K562 (cell line): Measurements from ENCODE around the gene LAMTOR4. TPM values are rescaled to one million over a fixed set of nuclear protein-coding genes. Genes with fewer than 3 reads are reported as not detected.

Experiments
- CEBPG ChIP-seq, 3 experiments: fragments of 200-800 bp in 1 of 3; sonication (Bioruptor generic) in 1 of 3; sonication (generic) in 1 of 3; formaldehyde crosslinking in 1 of 3; IDR thresholded peaks in 2 of 3; conservative IDR thresholded peaks in 1 of 3; 2 replicates each; pipeline versions ENCODE4 v1.6.1 to v1.8.0; 2016 to 2022; ENCODE audit warnings: missing compliant biosample characterization in 2 of 3, missing genetic modification characterization in 2 of 3, mild to moderate bottlenecking in 1 of 3, missing genetic modification reagents in 1 of 3
- DMBX1 ChIP-seq: fragments of 250-450 bp; sonication (Bioruptor Pico); IDR thresholded peaks from 2 replicates; pipeline ENCODE4 v1.8.0; 2022; ENCODE audit warnings: inconsistent platforms, mild to moderate bottlenecking, moderate library complexity, borderline replicate concordance
- EP300 ChIP-seq: IDR thresholded peaks from 2 replicates; pipeline ENCODE4 v1.6.1; 2012; ENCODE audit warnings: low read length, improper control_type of control experiment
- ESRRA ChIP-seq: fragments of 450-650 bp; IDR thresholded peaks from 2 replicates; pipeline ENCODE4 v1.6.1; 2014; ENCODE audit warnings: low read depth, mild to moderate bottlenecking, moderate library complexity, borderline replicate concordance
- GATA2 ChIP-seq: sonication (generic); formaldehyde crosslinking; IDR thresholded peaks from 2 replicates; pipeline ENCODE4 v1.4.0; 2020; ENCODE audit warnings: mild to moderate bottlenecking, missing genetic modification reagents
- PURB ChIP-seq: sonication (generic); formaldehyde crosslinking; IDR thresholded peaks from 2 replicates; pipeline ENCODE4 v1.9.0; 2021; ENCODE audit warnings: low read depth, mild to moderate bottlenecking, missing genetic modification reagents
- SPI1 ChIP-seq: IDR thresholded peaks from 2 replicates; pipeline ENCODE4 v1.6.1; 2011; ENCODE audit warnings: low read depth, low read length, control low read depth, borderline replicate concordance
- ZNF444 ChIP-seq: fragments of 250-450 bp; sonication (Bioruptor Pico); IDR thresholded peaks from 2 replicates; pipeline ENCODE4 v1.4.0; 2020; ENCODE audit warnings: mild to moderate bottlenecking, moderate library complexity
- ZNF668 ChIP-seq: fragments of 250-450 bp; sonication (Bioruptor Pico); IDR thresholded peaks from 2 replicates; pipeline ENCODE4 v1.8.0; 2022; ENCODE audit warnings: mild to moderate bottlenecking, inconsistent platforms
- polyA plus RNA-seq, 8 experiments: library from polyadenylated mRNA; depleted of rRNA in 4 of 8; stranded (reverse) in 5 of 8; unstranded in 3 of 8; fragments of >200 nt; fragmentation: Nextera tagmentation in 2 of 8; fragmentation: Illumina TruSeq in 1 of 8; extraction: Ambion mirVana in 2 of 8; extraction: Trizol in 1 of 8; gene quantifications; 2 replicates each; pipeline versions ENCODE4 v1.2.1 to v1.2.3, GENCODE V29; 2011 to 2014; ENCODE audit warnings: inconsistent platforms in 1 of 8, missing spikeins in 1 of 8
- total RNA-seq, 7 experiments: library from RNA; depleted of rRNA in 6 of 7; stranded (reverse); fragments of >200 nt in 6 of 7; fragmentation: Illumina TruSeq in 2 of 7; extraction: Trizol in 2 of 7; gene quantifications; 2 replicates each; pipeline versions ENCODE4 v1.2.1 to v1.2.3, GENCODE V29; 2011 to 2021; ENCODE audit warnings: low replicate concordance in 1 of 7
- TF ChIP-seq, protein P1 (sequence below): fragments of 450-650 bp; formaldehyde crosslinking; IDR thresholded peaks from 2 replicates; pipeline ENCODE4 v1.4.0; 2020; ENCODE audit warnings: mild to moderate bottlenecking, moderate library complexity
- TF ChIP-seq, protein P2 (sequence below): fragments of 450-650 bp; IDR thresholded peaks from 2 replicates; pipeline ENCODE4 v1.6.1; 2017; ENCODE audit warnings: antibody characterized with exemption, mild to moderate bottlenecking
- TF ChIP-seq, protein P3 (sequence below), 2 experiments: fragments of 450-650 bp; formaldehyde crosslinking in 1 of 2; IDR thresholded peaks; 2 replicates each; pipeline versions ENCODE4 v1.4.0 to v1.6.1; 2014 to 2020; ENCODE audit warnings: mild to moderate bottlenecking in 2 of 2, borderline replicate concordance in 1 of 2, low read depth in 1 of 2

The LAMTOR4 gene
- total and polyA plus RNA-seq, 9 of the 15 experiments (the other 6 are each of a cell fraction or from before 2014, with no cell fraction given) = 79.6 to 314 (median 195) TPM

DNA sequence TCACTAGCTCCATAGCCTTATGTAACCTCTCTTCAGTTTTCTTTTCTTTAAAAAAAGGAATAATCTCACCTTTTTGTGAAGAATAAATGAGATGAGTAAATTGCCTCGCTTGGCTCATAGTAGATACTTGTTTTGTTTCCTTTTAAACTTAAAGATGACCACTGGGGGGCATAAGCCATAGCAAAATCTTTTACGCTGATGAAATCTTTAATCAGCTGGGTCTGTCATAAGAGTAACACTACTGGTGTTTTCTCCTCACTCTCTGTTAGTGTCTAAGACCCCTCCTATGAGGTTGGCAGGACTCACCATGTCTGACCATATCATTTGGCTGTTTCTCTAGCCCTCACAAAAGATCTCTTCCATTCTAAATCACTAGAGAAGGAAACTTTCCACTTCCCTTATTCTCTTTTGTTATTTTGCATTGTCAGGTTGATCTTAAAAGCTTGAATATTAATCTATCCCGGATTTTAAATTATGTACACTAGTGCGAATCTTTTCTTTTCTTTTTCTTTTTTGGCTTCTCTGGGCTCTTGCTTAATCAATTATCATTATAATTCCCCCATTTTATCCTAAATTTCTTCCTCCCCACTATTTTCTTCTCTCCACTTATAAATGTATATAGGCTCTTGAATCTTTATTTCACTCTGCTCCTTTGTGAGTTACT, 41.5 kb downstream of the LAMTOR4 start (continued):
- TF ChIP-seq CEBPG (CRISPR knock-in tag; IDR thresholded peaks at IDR 0.05) = peak; percentile 53; the same call in 1 of the 2 replicates
- peak; percentile 75 to 85 for TF ChIP-seq CEBPG (tag; conservative IDR thresholded peaks at IDR 0.05 in 1 of 2, IDR thresholded peaks at IDR 0.05 in 1 of 2)
- no peak for TF ChIP-seq ESRRA
- no peak for TF ChIP-seq PURB (CRISPR knock-in tag)
- TF ChIP-seq GATA2 (CRISPR knock-in tag) = peak; percentile 25; the same call in 1 of the 2 replicates
- TF ChIP-seq ZNF444 (CRISPR knock-in tag) = 0 out of 2 replicates have a peak, but pooled peaks have one; percentile 43
- TF ChIP-seq, protein P1, sequence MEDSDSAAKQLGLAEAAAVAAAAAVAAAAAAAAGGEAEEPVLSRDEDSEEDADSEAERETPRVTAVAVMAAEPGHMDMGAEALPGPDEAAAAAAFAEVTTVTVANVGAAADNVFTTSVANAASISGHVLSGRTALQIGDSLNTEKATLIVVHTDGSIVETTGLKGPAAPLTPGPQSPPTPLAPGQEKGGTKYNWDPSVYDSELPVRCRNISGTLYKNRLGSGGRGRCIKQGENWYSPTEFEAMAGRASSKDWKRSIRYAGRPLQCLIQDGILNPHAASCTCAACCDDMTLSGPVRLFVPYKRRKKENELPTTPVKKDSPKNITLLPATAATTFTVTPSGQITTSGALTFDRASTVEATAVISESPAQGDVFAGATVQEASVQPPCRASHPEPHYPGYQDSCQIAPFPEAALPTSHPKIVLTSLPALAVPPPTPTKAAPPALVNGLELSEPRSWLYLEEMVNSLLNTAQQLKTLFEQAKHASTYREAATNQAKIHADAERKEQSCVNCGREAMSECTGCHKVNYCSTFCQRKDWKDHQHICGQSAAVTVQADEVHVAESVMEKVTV (CRISPR knock-in tag) = peak; percentile 68
- TF ChIP-seq, protein P2, sequence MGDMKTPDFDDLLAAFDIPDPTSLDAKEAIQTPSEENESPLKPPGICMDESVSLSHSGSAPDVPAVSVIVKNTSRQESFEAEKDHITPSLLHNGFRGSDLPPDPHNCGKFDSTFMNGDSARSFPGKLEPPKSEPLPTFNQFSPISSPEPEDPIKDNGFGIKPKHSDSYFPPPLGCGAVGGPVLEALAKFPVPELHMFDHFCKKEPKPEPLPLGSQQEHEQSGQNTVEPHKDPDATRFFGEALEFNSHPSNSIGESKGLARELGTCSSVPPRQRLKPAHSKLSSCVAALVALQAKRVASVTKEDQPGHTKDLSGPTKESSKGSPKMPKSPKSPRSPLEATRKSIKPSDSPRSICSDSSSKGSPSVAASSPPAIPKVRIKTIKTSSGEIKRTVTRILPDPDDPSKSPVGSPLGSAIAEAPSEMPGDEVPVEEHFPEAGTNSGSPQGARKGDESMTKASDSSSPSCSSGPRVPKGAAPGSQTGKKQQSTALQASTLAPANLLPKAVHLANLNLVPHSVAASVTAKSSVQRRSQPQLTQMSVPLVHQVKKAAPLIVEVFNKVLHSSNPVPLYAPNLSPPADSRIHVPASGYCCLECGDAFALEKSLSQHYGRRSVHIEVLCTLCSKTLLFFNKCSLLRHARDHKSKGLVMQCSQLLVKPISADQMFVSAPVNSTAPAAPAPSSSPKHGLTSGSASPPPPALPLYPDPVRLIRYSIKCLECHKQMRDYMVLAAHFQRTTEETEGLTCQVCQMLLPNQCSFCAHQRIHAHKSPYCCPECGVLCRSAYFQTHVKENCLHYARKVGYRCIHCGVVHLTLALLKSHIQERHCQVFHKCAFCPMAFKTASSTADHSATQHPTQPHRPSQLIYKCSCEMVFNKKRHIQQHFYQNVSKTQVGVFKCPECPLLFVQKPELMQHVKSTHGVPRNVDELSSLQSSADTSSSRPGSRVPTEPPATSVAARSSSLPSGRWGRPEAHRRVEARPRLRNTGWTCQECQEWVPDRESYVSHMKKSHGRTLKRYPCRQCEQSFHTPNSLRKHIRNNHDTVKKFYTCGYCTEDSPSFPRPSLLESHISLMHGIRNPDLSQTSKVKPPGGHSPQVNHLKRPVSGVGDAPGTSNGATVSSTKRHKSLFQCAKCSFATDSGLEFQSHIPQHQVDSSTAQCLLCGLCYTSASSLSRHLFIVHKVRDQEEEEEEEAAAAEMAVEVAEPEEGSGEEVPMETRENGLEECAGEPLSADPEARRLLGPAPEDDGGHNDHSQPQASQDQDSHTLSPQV = peak; percentile 75
- peak; percentile 57; the same call in 1 of the 2 replicates for TF ChIP-seq EP300
- peak; percentile 43; the same call in 1 of the 2 replicates for TF ChIP-seq SPI1
- peak; percentile 36 for TF ChIP-seq DMBX1 (CRISPR knock-in tag)
- TF ChIP-seq ZNF668 (CRISPR knock-in tag) = no peak
- TF ChIP-seq, protein P3, sequence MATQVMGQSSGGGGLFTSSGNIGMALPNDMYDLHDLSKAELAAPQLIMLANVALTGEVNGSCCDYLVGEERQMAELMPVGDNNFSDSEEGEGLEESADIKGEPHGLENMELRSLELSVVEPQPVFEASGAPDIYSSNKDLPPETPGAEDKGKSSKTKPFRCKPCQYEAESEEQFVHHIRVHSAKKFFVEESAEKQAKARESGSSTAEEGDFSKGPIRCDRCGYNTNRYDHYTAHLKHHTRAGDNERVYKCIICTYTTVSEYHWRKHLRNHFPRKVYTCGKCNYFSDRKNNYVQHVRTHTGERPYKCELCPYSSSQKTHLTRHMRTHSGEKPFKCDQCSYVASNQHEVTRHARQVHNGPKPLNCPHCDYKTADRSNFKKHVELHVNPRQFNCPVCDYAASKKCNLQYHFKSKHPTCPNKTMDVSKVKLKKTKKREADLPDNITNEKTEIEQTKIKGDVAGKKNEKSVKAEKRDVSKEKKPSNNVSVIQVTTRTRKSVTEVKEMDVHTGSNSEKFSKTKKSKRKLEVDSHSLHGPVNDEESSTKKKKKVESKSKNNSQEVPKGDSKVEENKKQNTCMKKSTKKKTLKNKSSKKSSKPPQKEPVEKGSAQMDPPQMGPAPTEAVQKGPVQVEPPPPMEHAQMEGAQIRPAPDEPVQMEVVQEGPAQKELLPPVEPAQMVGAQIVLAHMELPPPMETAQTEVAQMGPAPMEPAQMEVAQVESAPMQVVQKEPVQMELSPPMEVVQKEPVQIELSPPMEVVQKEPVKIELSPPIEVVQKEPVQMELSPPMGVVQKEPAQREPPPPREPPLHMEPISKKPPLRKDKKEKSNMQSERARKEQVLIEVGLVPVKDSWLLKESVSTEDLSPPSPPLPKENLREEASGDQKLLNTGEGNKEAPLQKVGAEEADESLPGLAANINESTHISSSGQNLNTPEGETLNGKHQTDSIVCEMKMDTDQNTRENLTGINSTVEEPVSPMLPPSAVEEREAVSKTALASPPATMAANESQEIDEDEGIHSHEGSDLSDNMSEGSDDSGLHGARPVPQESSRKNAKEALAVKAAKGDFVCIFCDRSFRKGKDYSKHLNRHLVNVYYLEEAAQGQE (IDR thresholded peaks at IDR 0.05; ENCODE audit: borderline replicate concordance) = peak; percentile 69; the same call in 1 of the 2 replicates
- TF ChIP-seq, protein P3 (CRISPR knock-in tag; IDR thresholded peaks at IDR 0.05; ENCODE audit: low read depth) = no peak
